ENCODE data around the gene GGPS1.

DNA sequence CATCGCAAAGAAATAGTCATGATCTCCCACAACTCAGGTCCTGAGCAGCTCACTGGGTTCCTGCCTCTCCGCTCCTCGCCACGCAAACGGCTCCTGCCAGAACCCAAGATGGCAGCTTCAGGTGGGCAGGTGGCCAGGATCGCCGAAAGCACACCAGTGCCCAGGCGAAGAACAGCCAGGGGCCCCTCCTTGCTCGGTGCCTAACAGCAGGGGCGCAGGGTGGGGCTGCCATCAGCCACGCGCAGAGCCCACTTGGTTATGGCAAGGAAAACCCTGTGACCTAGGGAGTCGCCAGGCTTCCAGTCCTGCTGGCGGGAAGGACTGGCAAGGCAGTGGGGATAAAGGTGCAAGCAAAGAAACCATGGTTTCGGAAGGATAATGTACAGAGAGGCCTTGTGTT is 47.9 kb upstream of the GGPS1 start:
- TF ChIP-seq, protein P1, sequence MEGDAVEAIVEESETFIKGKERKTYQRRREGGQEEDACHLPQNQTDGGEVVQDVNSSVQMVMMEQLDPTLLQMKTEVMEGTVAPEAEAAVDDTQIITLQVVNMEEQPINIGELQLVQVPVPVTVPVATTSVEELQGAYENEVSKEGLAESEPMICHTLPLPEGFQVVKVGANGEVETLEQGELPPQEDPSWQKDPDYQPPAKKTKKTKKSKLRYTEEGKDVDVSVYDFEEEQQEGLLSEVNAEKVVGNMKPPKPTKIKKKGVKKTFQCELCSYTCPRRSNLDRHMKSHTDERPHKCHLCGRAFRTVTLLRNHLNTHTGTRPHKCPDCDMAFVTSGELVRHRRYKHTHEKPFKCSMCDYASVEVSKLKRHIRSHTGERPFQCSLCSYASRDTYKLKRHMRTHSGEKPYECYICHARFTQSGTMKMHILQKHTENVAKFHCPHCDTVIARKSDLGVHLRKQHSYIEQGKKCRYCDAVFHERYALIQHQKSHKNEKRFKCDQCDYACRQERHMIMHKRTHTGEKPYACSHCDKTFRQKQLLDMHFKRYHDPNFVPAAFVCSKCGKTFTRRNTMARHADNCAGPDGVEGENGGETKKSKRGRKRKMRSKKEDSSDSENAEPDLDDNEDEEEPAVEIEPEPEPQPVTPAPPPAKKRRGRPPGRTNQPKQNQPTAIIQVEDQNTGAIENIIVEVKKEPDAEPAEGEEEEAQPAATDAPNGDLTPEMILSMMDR (IDR thresholded peaks at IDR 0.05; ENCODE audit: poor library complexity, severe bottlenecking) = no peak
- TF ChIP-seq EZH2 (IDR thresholded peaks at IDR 0.05; ENCODE audit: borderline replicate concordance, insufficient read depth, low read length, poor library complexity, severe bottlenecking) = no peak
- no peak for TF ChIP-seq EP300 (conservative IDR thresholded peaks at IDR 0.05; ENCODE audit: poor library complexity, severe bottlenecking)
- TF ChIP-seq REST (IDR thresholded peaks at IDR 0.05; ENCODE audit: borderline replicate concordance) = no peak
- no peak for TF ChIP-seq POLR2AphosphoS5 (IDR thresholded peaks at IDR 0.05)
- TF ChIP-seq TAF1 (IDR thresholded peaks at IDR 0.05; ENCODE audit: low read depth) = no peak
- no peak for TF ChIP-seq RAD21 (conservative IDR thresholded peaks at IDR 0.05)
- TF ChIP-seq MXI1 (conservative IDR thresholded peaks at IDR 0.05; ENCODE audit: poor library complexity, severe bottlenecking) = no peak
